GM19372 (cell line): ENCODE results near the gene LAD1.

Source experiments
- ATAC-seq: cut with Tn5 transposase; IDR thresholded peaks from one replicate; pipeline ENCODE4 v1.9.1; 2021; ENCODE audit warnings: mild to moderate bottlenecking, low read depth, moderate library complexity; ENCODE audit not compliant: unreplicated experiment

The LAD1 gene

GRCh38 chr1:201399018-201399351 is at the start of gene LAD1:
Gene LAD1, minus strand, starts transcription at chr1:201399324. Its CDS starts 18 bp downstream, at chr1:201399306.
- ATAC-seq = no peak

GRCh38 chr1:201447903-201448871 is 49.1 kb upstream of the LAD1 start:
- ATAC-seq = peak; percentile 87

- no peak for ATAC-seq
These were observed 46.2 kb upstream of the LAD1 start for GRCh38 chr1:201445310-201445709.

- ATAC-seq = no peak
These were observed 45.7 kb upstream of the LAD1 start for GRCh38 chr1:201444792-201445191.

GRCh38 chr1:201443747-201444146 is 44.6 kb upstream of the LAD1 start:
- no peak for ATAC-seq

GRCh38 chr1:201436969-201437368 is 37.8 kb upstream of the LAD1 start:
- no peak for ATAC-seq

- ATAC-seq = no peak
These were observed 37.3 kb upstream of the LAD1 start for GRCh38 chr1:201436393-201436792.

GRCh38 chr1:201434266-201434665 is 35.1 kb upstream of the LAD1 start:
- no peak for ATAC-seq

- no peak for ATAC-seq
These were observed 34.5 kb upstream of the LAD1 start for GRCh38 chr1:201433609-201434008.

- ATAC-seq = no peak
These were observed 31.7 kb upstream of the LAD1 start for GRCh38 chr1:201430776-201431175.

GRCh38 chr1:201429736-201430501 is 30.8 kb upstream of the LAD1 start:
- no peak for ATAC-seq

- ATAC-seq = no peak
These were observed 28.8 kb upstream of the LAD1 start for GRCh38 chr1:201427963-201428362.

- ATAC-seq = no peak
These were observed 27.6 kb upstream of the LAD1 start for GRCh38 chr1:201426479-201427310.

GRCh38 chr1:201424146-201424545 is 25.0 kb upstream of the LAD1 start:
- no peak for ATAC-seq

GRCh38 chr1:201423655-201424054 is 24.5 kb upstream of the LAD1 start:
- no peak for ATAC-seq

GRCh38 chr1:201422436-201423030 is 23.4 kb upstream of the LAD1 start:
- no peak for ATAC-seq

- ATAC-seq = no peak
These were observed 22.9 kb upstream of the LAD1 start for GRCh38 chr1:201422026-201422425.

- no peak for ATAC-seq
These were observed 21.9 kb upstream of the LAD1 start for GRCh38 chr1:201421041-201421440.

GRCh38 chr1:201420608-201421002 is 21.5 kb upstream of the LAD1 start:
- no peak for ATAC-seq
